ENCODE measurements around the gene SRGN.

SRGN gene

DNA sequence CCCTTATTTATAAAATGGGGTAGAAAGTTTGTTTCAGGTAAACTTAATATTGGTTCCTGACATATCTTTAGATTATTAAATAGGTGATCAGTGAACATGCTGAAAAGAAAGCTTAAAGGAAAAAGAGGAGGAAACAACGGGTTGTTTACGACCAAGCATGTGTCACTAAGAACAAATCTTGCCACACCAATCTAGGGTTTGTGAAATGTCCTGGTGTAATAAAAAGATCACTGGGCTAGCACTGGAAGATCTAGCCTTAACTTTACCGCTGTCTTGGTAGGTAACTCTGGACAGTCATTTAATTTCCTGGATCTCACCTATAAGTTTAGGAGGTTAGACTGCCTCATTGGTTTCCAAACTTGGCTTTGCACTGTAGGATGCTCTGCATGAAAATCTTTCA lies 55.1 kb downstream of the SRGN start:
- no peak for DNase-seq

DNA sequence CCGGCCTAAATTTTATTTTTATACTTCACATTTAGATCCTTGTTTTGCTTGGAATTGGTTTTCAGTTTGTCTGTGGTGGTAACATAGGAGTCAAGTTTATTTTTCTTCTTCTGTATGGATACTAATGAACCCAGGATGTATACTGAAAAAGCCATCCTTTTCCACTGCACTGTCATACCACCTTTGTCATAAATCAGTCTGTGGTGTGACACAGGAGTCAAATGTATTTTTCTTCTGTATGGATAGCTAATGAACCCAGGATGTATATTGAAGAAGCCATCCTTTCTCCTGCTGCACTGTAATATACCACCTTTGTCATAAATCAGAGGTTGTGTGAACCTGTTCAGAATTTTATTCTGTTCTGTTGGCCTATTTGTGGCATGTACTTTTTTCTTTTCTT lies 57.4 kb downstream of the SRGN start:
- no peak for DNase-seq

DNA sequence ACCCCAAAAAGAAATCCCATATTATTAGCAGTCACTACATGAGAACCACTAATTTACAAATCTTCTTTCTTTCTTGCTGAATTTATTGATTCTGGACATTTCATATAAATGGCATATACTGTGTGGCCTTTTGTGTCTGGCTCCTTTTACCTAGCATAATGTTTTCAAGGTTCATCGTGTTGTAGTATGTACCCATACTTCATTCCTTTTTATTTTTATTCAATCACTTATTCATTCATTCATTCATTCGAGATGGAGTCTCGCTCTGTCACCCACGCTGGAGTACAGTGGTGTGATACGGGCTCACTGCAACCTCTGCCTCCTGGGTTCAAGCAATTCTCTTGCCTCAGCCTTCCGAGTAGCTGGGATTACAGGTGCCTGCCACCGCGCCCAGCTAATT lies 58.0 kb downstream of the SRGN start:
- no peak for DNase-seq

DNA sequence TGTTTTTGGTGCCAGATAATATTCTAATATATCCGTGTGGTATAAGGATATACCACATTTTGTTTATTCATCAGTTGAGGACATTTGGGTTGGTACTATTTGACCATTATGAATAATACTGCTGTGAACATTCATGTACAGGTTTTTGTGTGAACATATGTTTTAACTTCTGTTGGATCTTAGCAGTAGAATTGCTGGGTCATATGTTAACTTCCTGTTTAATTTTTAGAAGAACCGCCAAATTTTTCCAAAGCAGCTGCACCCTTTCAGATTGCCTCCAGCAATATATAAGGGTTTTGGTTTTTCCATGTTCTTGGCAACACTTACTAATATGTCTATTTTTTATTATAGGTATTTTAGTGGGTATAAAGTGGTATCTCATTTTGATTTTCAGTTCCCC lies 58.9 kb downstream of the SRGN start:
- no peak for DNase-seq

DNA sequence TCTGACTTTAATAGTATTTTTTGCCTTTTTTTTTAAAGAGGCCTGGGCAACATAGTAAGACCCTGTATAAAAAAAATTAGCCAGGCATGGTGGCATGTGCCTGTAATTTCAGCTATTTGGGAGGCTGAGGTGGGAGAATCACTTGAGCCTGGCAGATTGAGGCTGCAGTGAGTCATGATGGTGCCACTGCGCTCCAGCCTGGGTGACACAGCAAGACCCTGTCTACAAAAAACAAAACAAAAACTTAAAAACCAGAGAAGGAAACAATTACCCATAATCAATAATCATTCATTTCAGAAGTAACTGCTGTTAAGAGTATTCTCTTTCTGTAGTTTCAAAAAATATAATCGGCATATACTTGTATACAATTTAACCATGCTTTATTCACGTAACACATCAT lies 64.1 kb downstream of the SRGN start:
- no peak for DNase-seq

DNA sequence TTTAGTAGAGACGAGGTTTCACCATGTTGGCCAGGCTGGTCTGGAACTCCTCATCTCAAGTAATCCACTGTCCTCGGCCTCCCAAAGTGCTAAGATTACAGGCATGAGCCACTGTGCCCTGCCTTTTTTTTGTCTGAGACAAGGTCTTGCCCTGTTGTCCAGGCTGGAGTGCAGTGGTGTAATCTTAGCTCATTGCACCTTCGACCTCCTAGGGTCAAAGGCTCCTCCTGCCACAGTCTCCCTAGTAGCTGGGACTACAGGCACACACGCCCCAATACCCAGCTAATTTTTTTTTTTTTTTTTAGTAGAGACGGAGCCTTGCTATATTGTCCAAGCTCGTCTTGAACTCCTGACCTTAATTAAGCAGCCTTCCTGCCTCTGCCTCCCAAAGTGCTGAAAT lies 65.3 kb downstream of the SRGN start:
- DNase-seq = no peak
